ENCODE results near the gene AUTS2. TPM values are rescaled to one million over a fixed set of nuclear protein-coding genes. Genes with fewer than 3 reads are reported as not detected.

AUTS2 gene
- total RNA-seq, 2 experiments from 2014 or later, result 2.4 to 3.0 TPM

- no peaks in the 10 kb centered on the region for H3K9me3 Mint-ChIP-seq (ENCODE audit: low read depth)
- no peak for ATAC-seq
- H3K36me3 Mint-ChIP-seq (ENCODE audit: low read depth), result no peaks in the 10 kb centered on the region
- no peak overlapping the region for H3K27ac Mint-ChIP-seq
- intact Hi-C loops (cut with DNase I, micrococcal nuclease), result loop anchor here (5.0 to 10.0 kb wide), 6 partner anchors 102 to 654 kb away; no protein-coding TSS in a partner anchor
- DNase-seq, result no peak
- H3K4me3 Mint-ChIP-seq, result no peak overlapping the region
- H3K27me3 Mint-ChIP-seq, result peaks cover 26% of the 10 kb centered on the region
- ChIA-PET POLR2A (no interaction called here), CTCF (interaction anchor here (0.8 to 1.6 kb wide), 6 partner anchors 14 to 510 kb away, joined by 3 to 5 read pairs (median 4); no protein-coding TSS in a partner anchor)
- H3K4me1 Mint-ChIP-seq, result peaks cover 12% of the 10 kb centered on the region
These were observed 1101.0 kb downstream of the AUTS2 start for GRCh38 chr7:70699271-70699670.

- Mint-ChIP-seq H3K36me3 (ENCODE audit: low read depth) (no peaks in the 10 kb centered on the region), H3K4me3 (no peak overlapping the region), H3K27me3 (peaks cover 24% of the 10 kb centered on the region), H3K9me3 (ENCODE audit: low read depth) (no peaks in the 10 kb centered on the region), H3K4me1 (peaks cover 12% of the 10 kb centered on the region), H3K27ac (no peak overlapping the region)
- DNase-seq (no peak), ATAC-seq (no peak)
- intact Hi-C loops (cut with DNase I, micrococcal nuclease), result no loop called here
- POLR2A ChIA-PET, result no interaction called here
- CTCF ChIA-PET, result interaction anchor here (0.7 kb wide), 1 partner anchor 1278 kb away, joined by 3 read pairs; no protein-coding TSS in a partner anchor
These were observed 1102.0 kb downstream of the AUTS2 start for GRCh38 chr7:70700055-70700940.

- H3K9me3 Mint-ChIP-seq (ENCODE audit: low read depth), result no peaks in the 10 kb centered on the region
- H3K4me3 Mint-ChIP-seq, result no peak overlapping the region
- POLR2A ChIA-PET, result no interaction called here
- intact Hi-C loops (cut with DNase I, micrococcal nuclease), result no loop called here
- ATAC-seq, result no peak
- CTCF ChIA-PET, result no interaction called here
- DNase-seq, result no peak
- H3K27me3 Mint-ChIP-seq, result peaks cover 17% of the 10 kb centered on the region
- no peak overlapping the region for H3K27ac Mint-ChIP-seq
- H3K36me3 Mint-ChIP-seq (ENCODE audit: low read depth), result no peaks in the 10 kb centered on the region
- H3K4me1 Mint-ChIP-seq, result peaks cover 5% of the 10 kb centered on the region
These were observed 1102.7 kb downstream of the AUTS2 start for GRCh38 chr7:70700941-70701425.

- no peak overlapping the region for H3K27ac Mint-ChIP-seq
- ChIA-PET CTCF (no interaction called here), POLR2A (no interaction called here)
- ATAC-seq, result no peak
- peaks cover 5% of the 10 kb centered on the region for H3K4me1 Mint-ChIP-seq
- intact Hi-C loops (cut with DNase I, micrococcal nuclease), result no loop called here
- no peaks in the 10 kb centered on the region for H3K36me3 Mint-ChIP-seq (ENCODE audit: low read depth)
- no peak for DNase-seq
- H3K4me3 Mint-ChIP-seq, result no peak overlapping the region
- H3K27me3 Mint-ChIP-seq, result peaks cover 14% of the 10 kb centered on the region
- no peaks in the 10 kb centered on the region for H3K9me3 Mint-ChIP-seq (ENCODE audit: low read depth)
These were observed 1103.2 kb downstream of the AUTS2 start for GRCh38 chr7:70701477-70701876.

- no peaks in the 10 kb centered on the region for H3K36me3 Mint-ChIP-seq (ENCODE audit: low read depth)
- no peak overlapping the region for H3K27ac Mint-ChIP-seq
- no peak for ATAC-seq
- peaks cover 10% of the 10 kb centered on the region for H3K27me3 Mint-ChIP-seq
- no peak overlapping the region for H3K4me3 Mint-ChIP-seq
- intact Hi-C loops (cut with DNase I, micrococcal nuclease), result no loop called here
- CTCF ChIA-PET, result no interaction called here
- H3K4me1 Mint-ChIP-seq, result peaks cover 5% of the 10 kb centered on the region
- POLR2A ChIA-PET, result no interaction called here
- H3K9me3 Mint-ChIP-seq (ENCODE audit: low read depth), result no peaks in the 10 kb centered on the region
- DNase-seq, result no peak
These were observed 1103.7 kb downstream of the AUTS2 start for GRCh38 chr7:70701991-70702390.

- ChIA-PET CTCF (no interaction called here), POLR2A (no interaction called here)
- no peak for ATAC-seq
- Mint-ChIP-seq H3K4me3 (no peak overlapping the region), H3K27ac (no peak overlapping the region), H3K36me3 (ENCODE audit: low read depth) (no peaks in the 10 kb centered on the region), H3K9me3 (ENCODE audit: low read depth) (no peaks in the 10 kb centered on the region), H3K4me1 (no peaks in the 10 kb centered on the region), H3K27me3 (peaks cover under 1% of the 10 kb centered on the region)
- intact Hi-C loops (cut with DNase I, micrococcal nuclease), result no loop called here
- no peak for DNase-seq
These were observed 1105.5 kb downstream of the AUTS2 start for GRCh38 chr7:70703785-70704184.

GRCh38 chr7:70704831-70705346 lies 1106.6 kb downstream of the AUTS2 start:
- Mint-ChIP-seq H3K9me3 (ENCODE audit: low read depth) (no peaks in the 10 kb centered on the region), H3K27ac (no peak overlapping the region), H3K36me3 (ENCODE audit: low read depth) (no peaks in the 10 kb centered on the region), H3K4me1 (no peaks in the 10 kb centered on the region), H3K27me3 (no peaks in the 10 kb centered on the region), H3K4me3 (no peak overlapping the region)
- ATAC-seq (no peak), DNase-seq (no peak)
- ChIA-PET CTCF (interaction anchor here (0.6 to 0.9 kb wide), 2 partner anchors 9 to 323 kb away, joined by 3 to 5 read pairs; no protein-coding TSS in a partner anchor), POLR2A (no interaction called here)
- intact Hi-C loops (cut with DNase I, micrococcal nuclease), result no loop called here

- no peak for ATAC-seq
- no peaks in the 10 kb centered on the region for H3K27me3 Mint-ChIP-seq
These were observed 1107.9 kb downstream of the AUTS2 start for GRCh38 chr7:70706204-70706603.

GRCh38 chr7:70706698-70707097 lies 1108.4 kb downstream of the AUTS2 start:
- Mint-ChIP-seq H3K9me3 (ENCODE audit: low read depth) (no peaks in the 10 kb centered on the region), H3K27me3 (no peaks in the 10 kb centered on the region), H3K36me3 (ENCODE audit: low read depth) (no peaks in the 10 kb centered on the region), H3K4me3 (no peak overlapping the region), H3K4me1 (peaks cover 4% of the 10 kb centered on the region), H3K27ac (no peak overlapping the region)
- CTCF ChIA-PET, result interaction anchor here (0.6 to 1.0 kb wide), 2 partner anchors 9 to 1026 kb away, joined by 3 to 4 read pairs; no protein-coding TSS in a partner anchor
- DNase-seq (no peak), ATAC-seq (no peak)
- intact Hi-C loops (cut with DNase I, micrococcal nuclease), result no loop called here
- POLR2A ChIA-PET, result no interaction called here

More at GRCh38 chr7:70706204-70706603, 1107.9 kb downstream of the AUTS2 start:
- ChIA-PET POLR2A (no interaction called here), CTCF (interaction anchor here (0.5 to 1.0 kb wide), 4 partner anchors 9 to 1294 kb away, joined by 3 to 4 read pairs (median 3); no protein-coding TSS in a partner anchor)
- H3K4me1 Mint-ChIP-seq, result peaks cover 4% of the 10 kb centered on the region
- H3K9me3 Mint-ChIP-seq (ENCODE audit: low read depth), result no peaks in the 10 kb centered on the region
- no peak overlapping the region for H3K4me3 Mint-ChIP-seq
- intact Hi-C loops (cut with DNase I, micrococcal nuclease), result no loop called here
- H3K27ac Mint-ChIP-seq, result no peak overlapping the region
- H3K36me3 Mint-ChIP-seq (ENCODE audit: low read depth), result no peaks in the 10 kb centered on the region
- no peak for DNase-seq

GRCh38 chr7:70707823-70708243 lies 1109.6 kb downstream of the AUTS2 start:
- Mint-ChIP-seq H3K4me1 (peaks cover 4% of the 10 kb centered on the region), H3K9me3 (ENCODE audit: low read depth) (no peaks in the 10 kb centered on the region), H3K36me3 (ENCODE audit: low read depth) (no peaks in the 10 kb centered on the region), H3K27me3 (no peaks in the 10 kb centered on the region), H3K27ac (no peak overlapping the region), H3K4me3 (no peak overlapping the region)
- ChIA-PET POLR2A (no interaction called here), CTCF (no interaction called here)
- DNase-seq (no peak), ATAC-seq (no peak)
- intact Hi-C loops (cut with DNase I, micrococcal nuclease), result no loop called here

GRCh38 chr7:70710011-70710480 lies 1111.8 kb downstream of the AUTS2 start:
- Mint-ChIP-seq H3K9me3 (ENCODE audit: low read depth) (peaks cover 3% of the 10 kb centered on the region), H3K27me3 (no peaks in the 10 kb centered on the region), H3K36me3 (ENCODE audit: low read depth) (no peaks in the 10 kb centered on the region), H3K4me3 (no peak overlapping the region), H3K27ac (no peak overlapping the region), H3K4me1 (peaks cover 4% of the 10 kb centered on the region)
- ChIA-PET CTCF (interaction anchor here (0.6 kb wide), 1 partner anchor 61 kb away, joined by 3 read pairs; no protein-coding TSS in a partner anchor), POLR2A (interaction anchor here (0.6 kb wide), 1 partner anchor 479 kb away, joined by 3 read pairs; no protein-coding TSS in a partner anchor)
- intact Hi-C loops (cut with DNase I, micrococcal nuclease), result no loop called here
- peak; percentile 39 for ATAC-seq
- no peak for DNase-seq
